Spinal cord (tissue), 10 donors: ENCODE measurements around the gene TNK2. TPM values are rescaled to one million over a fixed set of nuclear protein-coding genes. Genes with fewer than 3 reads are reported as not detected.
"Not testable (repeated sequence)": the region's sequence is repeated elsewhere in the genome, so short reads cannot be mapped to it uniquely, and the experiment has no call there.

ENCODE experiments used
- DNase-seq, 6 donors: peaks; one replicate each; pipeline versions ENCODE4 v3.0.0 to v3.0.0-alpha.2; 2013 to 2015; ENCODE audit warnings: low spot score in 6 of 6, low read depth in 4 of 6
- H3K27ac ChIP-seq: one replicate; pipeline ENCODE4 v1.5.1; 2013; ENCODE audit warnings: low read depth, low read length, control low read depth
- H3K27me3 ChIP-seq: one replicate; pipeline ENCODE4 v1.6.1; 2013; ENCODE audit warnings: low read length; ENCODE audit not compliant: control insufficient read depth, insufficient read depth
- H3K36me3 ChIP-seq: one replicate; pipeline ENCODE4 v1.6.1; 2013; ENCODE audit warnings: low read length; ENCODE audit not compliant: control insufficient read depth, insufficient read depth
- H3K4me1 ChIP-seq: one replicate; pipeline ENCODE4 v1.6.1; 2013; ENCODE audit warnings: low read length; ENCODE audit not compliant: control insufficient read depth, insufficient read depth
- H3K4me3 ChIP-seq: one replicate; pipeline ENCODE4 v1.5.1; 2013; ENCODE audit warnings: low read depth, low read length, control low read depth
- H3K9me3 ChIP-seq: one replicate; pipeline ENCODE4 v1.6.1; 2013; ENCODE audit warnings: low read length; ENCODE audit not compliant: control insufficient read depth, insufficient read depth
- WGBS: methylation state at CpG from one replicate; pipeline ENCODE4 v1.1.5; 2013; ENCODE audit warnings: missing lambda C conversion rate; ENCODE audit not compliant: insufficient coverage; 5-methylcytosine and 5-hydroxymethylcytosine counted together
- polyA plus RNA-seq, 2 donors: library from polyadenylated mRNA; unstranded; fragments of 120-200 nt; gene quantifications; one replicate each; pipeline ENCODE4 v1.2.1, GENCODE V29; 2013; ENCODE audit not compliant: insufficient read length in 2 of 2
- total RNA-seq, 2 donors: library from RNA; depleted of rRNA in 1 of 2; stranded (reverse); fragments of 120-200 nt in 1 of 2; fragments of >200 nt in 1 of 2; gene quantifications; one replicate each; pipeline versions ENCODE4 v1.2.3 to v1.2.4, GENCODE V29; 2013 to 2014
- donor health status: healthy.

Gene TNK2
- total and polyA plus RNA-seq, 4 donors: 16.1 to 229 (median 128) TPM

DNA sequence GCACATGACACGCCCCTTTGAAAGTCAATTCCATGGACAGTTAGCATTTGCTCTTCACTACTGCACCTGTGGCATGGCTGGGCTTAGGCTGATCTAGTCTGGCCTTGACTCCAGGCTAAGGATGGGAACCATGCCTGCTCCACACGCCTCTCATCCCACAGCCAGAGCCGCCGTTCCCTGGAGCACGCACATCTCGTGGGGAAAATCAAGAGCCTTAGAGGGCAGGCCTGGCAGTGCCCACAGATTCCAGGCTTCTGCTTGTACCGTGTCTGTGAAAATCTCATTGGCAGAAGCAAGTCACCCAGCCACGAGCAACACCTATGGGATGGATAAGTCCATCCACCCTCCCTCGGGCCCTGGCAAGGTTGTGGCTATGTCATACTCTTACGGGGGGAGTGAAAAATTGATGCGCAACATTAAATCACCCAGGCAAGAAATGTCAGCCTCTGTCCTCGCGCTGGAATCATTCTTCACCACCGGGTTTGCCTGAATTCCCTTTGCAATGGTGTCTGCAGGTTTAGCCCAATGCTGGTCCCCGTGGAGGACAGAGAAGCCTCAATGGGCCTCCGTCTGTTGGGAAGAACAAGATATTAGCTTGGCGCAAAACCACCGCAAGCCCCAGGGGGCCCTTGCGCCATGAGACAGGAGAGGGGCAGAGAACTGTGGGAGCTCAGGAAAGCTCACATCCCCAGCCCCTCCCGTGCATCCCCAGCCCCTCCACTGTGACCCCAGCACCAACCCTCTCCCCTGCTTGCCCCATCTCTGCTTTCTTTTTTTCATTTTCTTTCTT is 38.8 kb upstream of the TNK2 start:
- H3K36me3 ChIP-seq, H3K9me3 ChIP-seq, DNase-seq, H3K27me3 ChIP-seq, H3K4me1 ChIP-seq, H3K4me3 ChIP-seq, H3K27ac ChIP-seq: not testable (repeated sequence)
- 91% methylated on average over 10 of the region's 20 CpGs for WGBS

DNA sequence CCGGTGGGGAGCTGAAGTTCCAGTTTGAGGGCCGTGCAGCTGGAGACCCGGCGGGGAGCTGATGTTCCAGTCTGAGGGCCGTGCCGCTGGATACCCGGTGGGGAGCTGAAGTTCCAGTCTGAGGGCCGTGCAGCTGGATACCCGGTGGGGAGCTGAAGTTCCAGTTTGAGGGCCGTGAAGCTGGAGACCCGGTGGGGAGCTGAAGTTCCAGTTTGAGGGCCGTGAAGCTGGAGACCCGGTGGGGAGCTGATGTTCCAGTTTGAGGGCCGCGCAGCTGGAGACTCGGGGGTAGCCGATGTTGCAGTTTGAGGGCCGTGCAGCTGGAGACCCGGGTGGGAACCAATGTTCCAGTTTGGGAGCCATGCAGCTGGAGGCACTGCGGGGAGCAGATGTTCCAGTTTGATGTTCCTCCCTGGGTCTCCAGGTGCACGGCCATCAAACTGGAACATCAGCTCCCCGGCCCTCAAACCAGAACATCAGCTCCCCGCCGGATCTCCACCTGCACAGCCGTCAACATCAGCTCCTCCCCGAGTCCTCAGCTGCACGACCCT is 33.0 kb upstream of the TNK2 start:
- 94% methylated on average over 24 of the region's 27 CpGs for WGBS
- H3K9me3 ChIP-seq, H3K4me1 ChIP-seq, DNase-seq, H3K27me3 ChIP-seq, H3K4me3 ChIP-seq, H3K27ac ChIP-seq: not testable (repeated sequence)
- H3K36me3 ChIP-seq: peaks cover 13% of the 10 kb centered on the region

DNA sequence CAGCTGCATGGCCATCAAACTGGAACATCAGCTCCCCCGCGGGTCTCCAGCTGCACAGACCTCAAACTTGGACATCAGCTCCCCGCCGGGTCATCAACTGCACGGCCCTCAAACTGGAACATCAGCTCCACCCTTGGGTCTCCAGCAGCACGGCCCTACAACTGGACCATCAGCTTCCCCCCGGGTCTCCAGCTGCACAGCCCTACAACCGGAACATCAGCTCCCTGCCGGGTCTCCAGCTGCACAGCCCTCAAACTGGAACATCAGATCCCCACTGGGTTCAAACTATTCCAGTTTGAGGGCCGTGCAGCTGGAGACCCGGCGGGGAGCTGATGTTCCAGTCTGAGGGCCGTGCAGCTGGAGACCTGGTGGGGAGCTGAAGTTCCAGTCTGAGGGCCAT is 32.5 kb upstream of the TNK2 start:
- not testable (repeated sequence) for H3K4me3 ChIP-seq, DNase-seq, H3K27ac ChIP-seq, H3K4me1 ChIP-seq, H3K27me3 ChIP-seq, H3K9me3 ChIP-seq
- H3K36me3 ChIP-seq: peaks cover 13% of the 10 kb centered on the region
- 85% methylated on average over 13 of the region's 13 CpGs for WGBS

DNA sequence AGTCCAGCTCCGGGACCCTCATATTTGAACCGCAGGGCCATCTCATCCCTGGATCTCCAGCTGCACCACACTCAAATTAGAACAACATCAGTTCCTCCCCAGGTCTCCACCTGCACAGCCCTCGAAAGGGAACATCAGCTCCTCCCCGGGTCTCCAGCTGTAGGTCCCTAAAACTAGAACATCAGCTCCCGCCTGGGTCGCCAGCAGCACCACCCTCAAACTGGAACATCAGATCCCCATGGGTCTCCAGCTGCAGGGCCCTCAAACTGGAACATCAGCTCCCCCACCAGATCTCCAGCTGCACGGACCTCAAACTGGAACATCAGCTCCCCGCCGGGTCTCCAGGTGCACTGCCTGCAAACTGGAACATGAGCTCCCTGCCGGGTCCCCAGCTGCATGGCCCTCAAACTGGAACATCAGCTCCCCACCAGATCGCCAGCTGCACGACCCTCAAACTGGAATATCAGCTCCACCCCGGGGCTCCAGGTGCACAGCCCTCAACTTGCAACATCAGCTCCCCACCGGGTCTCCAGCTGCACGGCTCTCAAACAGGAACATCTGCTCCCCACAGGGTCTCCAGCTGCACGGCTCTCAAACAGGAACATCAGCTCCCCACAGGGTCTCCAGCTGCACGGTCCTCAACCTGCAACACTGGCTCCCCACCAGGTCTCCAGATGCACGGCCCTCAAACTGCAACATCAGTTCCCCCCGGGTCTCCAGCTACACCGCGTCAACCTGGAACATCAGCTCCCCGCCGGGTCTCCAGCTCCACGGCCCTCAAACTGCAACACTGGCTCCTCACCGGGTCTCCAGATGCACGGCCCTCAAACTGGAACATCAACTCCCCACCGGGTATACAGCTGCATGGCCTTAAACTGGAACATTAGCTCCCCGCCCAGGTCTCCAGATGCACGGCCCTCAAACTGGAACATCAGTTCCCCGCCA is 31.4 kb upstream of the TNK2 start:
- H3K27me3 ChIP-seq, H3K4me3 ChIP-seq, H3K27ac ChIP-seq, H3K4me1 ChIP-seq, H3K9me3 ChIP-seq, DNase-seq: not testable (repeated sequence)
- WGBS: 94% methylated on average over 28 of the region's 30 CpGs
- H3K36me3 ChIP-seq: peaks cover 13% of the 10 kb centered on the region

DNA sequence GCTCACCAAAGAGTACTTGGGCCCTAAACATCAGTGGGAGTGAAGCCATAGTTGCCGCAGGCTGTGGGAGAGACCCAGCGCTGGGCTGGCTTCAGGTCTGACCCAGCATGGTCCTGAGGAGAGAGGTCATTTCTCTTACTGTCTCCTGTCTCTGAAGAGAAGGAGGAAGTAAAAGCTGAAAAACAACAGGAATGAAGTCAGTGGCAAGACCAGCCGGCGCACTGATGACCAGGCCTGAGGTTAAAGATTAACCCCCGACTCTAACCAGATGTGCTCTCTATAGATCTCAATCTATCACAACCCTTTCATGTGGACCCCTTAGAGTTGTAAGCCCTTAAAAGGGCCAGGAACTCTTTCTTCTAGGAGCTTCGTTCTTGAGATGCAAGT is 24.7 kb upstream of the TNK2 start:
- 81% methylated on average over 6 of the region's 6 CpGs for WGBS
- not testable (repeated sequence) for DNase-seq, H3K36me3 ChIP-seq

DNA sequence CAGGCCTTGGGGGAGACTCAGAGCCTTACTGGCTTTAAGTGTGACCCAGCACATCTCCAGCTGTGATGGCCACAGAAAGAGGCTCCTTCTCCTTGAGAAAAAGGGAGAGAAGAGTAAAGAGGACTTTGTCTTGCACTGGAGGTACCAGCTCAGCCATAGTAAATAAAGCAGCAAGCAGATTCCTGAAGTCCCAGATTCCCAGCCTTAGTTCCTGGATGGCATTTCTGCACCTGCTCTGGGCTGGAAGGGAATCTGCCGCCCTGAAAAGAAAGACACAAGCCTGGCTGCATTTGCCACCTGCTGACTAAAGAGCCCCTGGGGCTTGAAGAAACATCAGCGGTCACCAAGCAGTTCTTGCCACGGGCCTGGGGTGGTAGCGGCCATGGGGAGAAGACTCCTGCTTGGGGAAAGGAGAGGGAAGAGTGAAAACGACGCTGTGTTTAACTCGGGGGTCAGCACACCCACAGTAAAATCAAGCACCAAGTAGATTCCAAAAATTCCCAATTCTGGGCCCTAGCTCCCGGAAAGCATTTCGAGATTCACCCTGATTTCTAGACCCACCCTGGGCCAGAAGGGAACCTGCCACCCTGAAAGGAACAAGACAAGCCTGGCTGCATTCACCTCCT is 24.2 kb upstream of the TNK2 start:
- no peak for DNase-seq

More for the DNA sequence above, 24.7 kb upstream of the TNK2 start:
- not testable (repeated sequence) for H3K27ac ChIP-seq, H3K9me3 ChIP-seq, H3K4me3 ChIP-seq, H3K27me3 ChIP-seq
- peaks cover 16% of the 10 kb centered on the region for H3K4me1 ChIP-seq

GRCh38 chr3:195931582-195932273 is 23.4 kb upstream of the TNK2 start:
- H3K4me3 ChIP-seq: no peak overlapping the region
- peaks cover 16% of the 10 kb centered on the region for H3K4me1 ChIP-seq
- no peak overlapping the region for H3K27ac ChIP-seq
- H3K27me3 ChIP-seq: no peaks in the 10 kb centered on the region
- WGBS: 69% methylated on average over 2 of the region's 8 CpGs
- DNase-seq: peak in 1 of 6 donors; percentile 25
- H3K9me3 ChIP-seq: no peaks in the 10 kb centered on the region
- peaks cover 7% of the 10 kb centered on the region for H3K36me3 ChIP-seq

More for the DNA sequence above, 24.2 kb upstream of the TNK2 start:
- peaks cover 16% of the 10 kb centered on the region for H3K4me1 ChIP-seq
- no peaks in the 10 kb centered on the region for H3K9me3 ChIP-seq
- 77% methylated on average over 6 of the region's 9 CpGs for WGBS
- H3K27me3 ChIP-seq: no peaks in the 10 kb centered on the region
- no peak overlapping the region for H3K27ac ChIP-seq
- no peak overlapping the region for H3K4me3 ChIP-seq
- peaks cover 7% of the 10 kb centered on the region for H3K36me3 ChIP-seq

- 40% methylated on average over 1 of the region's 3 CpGs for WGBS
- Histone ChIP-seq H3K4me3 (no peak overlapping the region), H3K27ac (no peak overlapping the region), H3K36me3 (peaks cover 7% of the 10 kb centered on the region), H3K9me3 (no peaks in the 10 kb centered on the region), H3K27me3 (no peaks in the 10 kb centered on the region), H3K4me1 (peaks cover 16% of the 10 kb centered on the region)
- no peak for DNase-seq
Observed at GRCh38 chr3:195929452-195929851, 21.1 kb upstream of the TNK2 start.

- H3K36me3 ChIP-seq: no peaks in the 10 kb centered on the region
- H3K27me3 ChIP-seq: no peaks in the 10 kb centered on the region
- 59% methylated on average over 13 of the region's 13 CpGs for WGBS
- no peak for DNase-seq
- H3K27ac ChIP-seq: no peak overlapping the region
- H3K4me3 ChIP-seq: no peak overlapping the region
- no peaks in the 10 kb centered on the region for H3K4me1 ChIP-seq
- no peaks in the 10 kb centered on the region for H3K9me3 ChIP-seq
Observed at GRCh38 chr3:195921334-195921791, 13.0 kb upstream of the TNK2 start.
